Stimulated activated CD4-positive, alpha-beta T cell treated with anti-CD3 and anti-CD28 coated beads, Interleukin-12 subunit alpha, Interleukin-12 subunit beta, amount 100 ng/mL, for 4 hours (primary cell): Measurements from ENCODE around the gene WDR59.

ENCODE experiments used
- DNase-seq: peaks from one replicate; pipeline ENCODE4 v3.0.0-alpha.2; 2020

Gene WDR59

GRCh38 chr16:74902161-74902560 is 82.8 kb downstream of the WDR59 start:
- DNase-seq = no peak

- no peak for DNase-seq
These were observed 83.3 kb downstream of the WDR59 start for GRCh38 chr16:74901606-74902005.

- DNase-seq = no peak
These were observed 85.1 kb downstream of the WDR59 start for GRCh38 chr16:74899816-74900215.

- no peak for DNase-seq
These were observed 86.3 kb downstream of the WDR59 start for GRCh38 chr16:74898659-74899058.

- DNase-seq = no peak
These were observed 88.2 kb downstream of the WDR59 start for GRCh38 chr16:74896389-74897370.

- no peak for DNase-seq
These were observed 91.4 kb downstream of the WDR59 start for GRCh38 chr16:74893541-74893940.

- DNase-seq = no peak
These were observed 92.1 kb downstream of the WDR59 start for GRCh38 chr16:74892574-74893461.

- DNase-seq = no peak
These were observed 96.0 kb downstream of the WDR59 start for GRCh38 chr16:74888888-74889287.

- DNase-seq = no peak
These were observed 96.6 kb downstream of the WDR59 start for GRCh38 chr16:74888232-74888862.

GRCh38 chr16:74887084-74887483 is 97.8 kb downstream of the WDR59 start:
- no peak for DNase-seq

GRCh38 chr16:74877706-74878105 is 107.2 kb downstream of the WDR59 start:
- DNase-seq = no peak

- no peak for DNase-seq
These were observed 109.9 kb downstream of the WDR59 start for GRCh38 chr16:74874912-74875546.

GRCh38 chr16:74874123-74874522 is 110.8 kb downstream of the WDR59 start:
- DNase-seq = no peak

- no peak for DNase-seq
These were observed 112.6 kb downstream of the WDR59 start for GRCh38 chr16:74872302-74872701.

GRCh38 chr16:74871608-74872007 is 113.3 kb downstream of the WDR59 start:
- DNase-seq = no peak

GRCh38 chr16:74868501-74868900 is 116.4 kb downstream of the WDR59 start:
- no peak for DNase-seq

GRCh38 chr16:74868035-74868434 is 116.9 kb downstream of the WDR59 start:
- no peak for DNase-seq

GRCh38 chr16:74867281-74867849 is 117.6 kb downstream of the WDR59 start:
- no peak for DNase-seq

- no peak for DNase-seq
These were observed 118.9 kb downstream of the WDR59 start for GRCh38 chr16:74865922-74866598.

- DNase-seq = no peak
These were observed 122.1 kb downstream of the WDR59 start for GRCh38 chr16:74862743-74863244.

GRCh38 chr16:74852500-74852875 is 132.4 kb downstream of the WDR59 start:
- DNase-seq = no peak

GRCh38 chr16:74850027-74850426 is 134.9 kb downstream of the WDR59 start:
- DNase-seq = no peak
